GM19035 (cell line): ENCODE data around the gene NEIL3.
A peak's percentile ranks its signal among the peaks of the same experiment; 100 is the strongest.

ENCODE experiments used
- ATAC-seq: cut with Tn5 transposase; IDR thresholded peaks from one replicate; pipeline ENCODE4 v1.9.1; 2021; ENCODE audit not compliant: unreplicated experiment

The NEIL3 gene

DNA sequence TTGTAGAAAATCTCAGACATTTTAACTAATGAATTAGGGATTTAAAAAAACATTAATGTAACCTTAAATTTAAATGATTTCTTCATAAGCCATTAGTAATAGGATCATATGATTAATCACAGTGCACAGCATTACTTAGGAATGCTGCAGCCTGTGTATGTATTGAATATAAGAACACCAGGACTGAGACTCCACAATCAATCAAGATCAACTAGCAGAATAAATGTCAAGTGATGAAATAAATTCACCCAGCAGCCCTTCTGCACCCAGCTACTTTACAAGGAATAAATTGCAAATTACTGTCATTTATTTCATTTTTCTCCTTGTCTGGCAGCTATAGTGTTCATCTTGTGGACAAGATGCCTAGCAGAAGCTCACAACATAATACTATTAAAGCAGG lies 46.5 kb downstream of the NEIL3 start:
- ATAC-seq, result no peak

DNA sequence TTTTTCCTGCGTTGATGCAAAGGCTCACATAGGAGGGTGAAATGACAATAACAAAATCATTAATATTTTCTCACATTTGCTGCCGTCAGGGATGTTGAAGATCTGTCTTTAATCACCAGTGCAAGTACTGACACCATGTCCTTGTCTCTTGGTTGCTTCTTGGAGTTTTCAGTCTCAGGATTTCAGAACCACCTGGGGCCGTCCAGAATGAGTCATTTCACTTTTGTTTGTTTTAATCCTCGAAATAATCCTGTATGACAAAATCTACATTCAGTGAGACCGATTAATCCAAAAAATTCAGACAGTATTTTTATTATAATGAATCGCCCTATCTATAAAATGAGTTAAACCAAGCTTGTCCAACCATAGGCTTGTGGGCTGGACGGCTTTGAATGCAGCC lies 47.2 kb downstream of the NEIL3 start:
- no peak for ATAC-seq

GRCh38 chr4:177367336-177367735 lies 57.7 kb downstream of the NEIL3 start:
- no peak for ATAC-seq

- no peak for ATAC-seq
Observed at GRCh38 chr4:177369372-177369771, 59.7 kb downstream of the NEIL3 start.

GRCh38 chr4:177371461-177371860 lies 61.8 kb downstream of the NEIL3 start:
- no peak for ATAC-seq

DNA sequence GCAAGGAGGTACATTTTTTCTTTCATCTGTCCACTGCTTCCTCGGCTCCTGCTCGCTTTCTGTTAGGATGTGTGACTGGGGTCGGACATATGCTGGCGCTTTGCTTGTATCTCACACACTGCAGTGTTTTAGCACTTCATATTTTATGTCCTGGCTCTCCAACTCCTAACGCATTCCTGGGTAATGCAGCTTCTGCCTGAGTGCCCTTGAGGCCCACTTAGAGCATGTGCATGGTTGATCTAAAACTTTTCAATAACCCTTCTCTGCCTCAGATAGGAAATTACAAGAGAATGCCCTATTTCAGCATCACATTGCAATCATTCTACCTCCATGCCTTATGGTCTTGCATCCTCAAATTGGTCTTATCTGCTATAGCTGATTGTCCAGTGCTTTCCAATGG lies 65.3 kb downstream of the NEIL3 start:
- no peak for ATAC-seq

GRCh38 chr4:177375372-177375771 lies 65.7 kb downstream of the NEIL3 start:
- ATAC-seq, result no peak

DNA sequence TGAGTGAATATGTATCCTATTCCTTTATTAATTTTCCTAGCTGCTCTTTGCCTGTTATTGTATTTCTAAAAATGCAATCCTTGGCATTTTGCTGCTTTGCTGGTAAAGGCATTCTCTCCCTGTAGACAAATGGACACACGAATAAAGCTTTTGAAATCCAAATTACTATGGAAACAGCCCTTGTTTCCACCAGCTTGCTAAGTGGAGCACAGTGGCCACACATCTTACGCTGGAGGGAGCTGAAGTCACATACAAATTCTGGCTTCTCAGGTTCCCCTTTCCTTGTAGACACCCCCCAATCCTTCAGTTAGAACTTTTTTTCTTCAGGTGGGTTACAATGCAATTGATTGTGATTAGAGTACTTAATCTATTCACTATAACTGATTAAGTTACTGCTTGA lies 66.3 kb downstream of the NEIL3 start:
- no peak for ATAC-seq

GRCh38 chr4:177380730-177381287 lies 71.1 kb downstream of the NEIL3 start:
- no peak for ATAC-seq

DNA sequence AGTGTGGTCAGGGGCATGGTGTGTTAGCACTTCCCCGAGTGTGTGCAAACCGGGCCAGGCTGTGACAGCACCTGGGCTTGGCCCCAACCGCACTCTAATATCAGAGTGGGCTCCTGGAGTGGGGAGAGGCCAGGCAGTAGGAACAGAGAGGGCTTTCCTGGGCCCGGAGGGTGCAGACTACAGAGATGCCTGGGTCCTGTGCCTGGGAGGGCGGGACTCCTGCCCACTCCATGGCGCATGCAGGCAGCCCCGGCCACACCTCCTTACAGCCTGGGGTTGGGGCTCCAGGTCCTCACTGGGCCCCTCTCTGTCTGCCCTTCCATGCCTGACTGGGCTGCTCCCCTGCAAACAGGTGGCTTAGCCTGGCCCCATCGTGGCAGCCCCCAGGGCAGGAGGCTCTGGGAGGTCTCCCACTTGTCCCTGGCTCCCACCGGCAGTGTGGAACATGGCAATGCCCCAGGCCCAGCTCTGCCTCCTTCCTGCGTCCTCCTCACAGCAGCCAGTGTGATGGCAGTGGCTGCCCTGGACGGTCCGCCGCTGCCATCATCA lies 72.2 kb downstream of the NEIL3 start:
- ATAC-seq, result no peak

DNA sequence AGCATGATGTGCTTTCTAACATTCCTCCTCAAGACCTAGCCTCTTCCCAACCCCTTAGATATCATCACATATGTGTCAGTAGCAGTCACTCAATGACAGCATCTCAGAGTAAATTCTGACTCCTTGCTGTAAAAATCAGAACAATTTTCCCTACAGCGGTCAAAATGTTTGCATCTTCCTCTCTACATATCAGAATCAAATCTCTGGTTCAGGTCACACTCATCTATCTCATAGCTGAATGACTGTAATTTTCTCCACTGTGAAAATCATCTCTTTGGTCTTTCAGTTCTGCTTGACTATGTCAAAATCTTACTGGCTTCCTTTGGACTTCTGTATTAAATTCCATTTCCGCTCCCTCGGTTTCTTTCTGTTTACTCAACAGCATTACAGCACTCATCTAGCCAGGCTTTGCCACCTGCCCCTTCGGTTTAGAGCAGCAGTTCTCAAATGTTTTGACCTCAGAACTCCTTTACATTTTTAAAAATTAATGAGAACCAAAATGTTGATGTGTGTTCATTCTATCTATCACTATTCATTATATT lies 75.3 kb downstream of the NEIL3 start:
- ATAC-seq, result no peak

DNA sequence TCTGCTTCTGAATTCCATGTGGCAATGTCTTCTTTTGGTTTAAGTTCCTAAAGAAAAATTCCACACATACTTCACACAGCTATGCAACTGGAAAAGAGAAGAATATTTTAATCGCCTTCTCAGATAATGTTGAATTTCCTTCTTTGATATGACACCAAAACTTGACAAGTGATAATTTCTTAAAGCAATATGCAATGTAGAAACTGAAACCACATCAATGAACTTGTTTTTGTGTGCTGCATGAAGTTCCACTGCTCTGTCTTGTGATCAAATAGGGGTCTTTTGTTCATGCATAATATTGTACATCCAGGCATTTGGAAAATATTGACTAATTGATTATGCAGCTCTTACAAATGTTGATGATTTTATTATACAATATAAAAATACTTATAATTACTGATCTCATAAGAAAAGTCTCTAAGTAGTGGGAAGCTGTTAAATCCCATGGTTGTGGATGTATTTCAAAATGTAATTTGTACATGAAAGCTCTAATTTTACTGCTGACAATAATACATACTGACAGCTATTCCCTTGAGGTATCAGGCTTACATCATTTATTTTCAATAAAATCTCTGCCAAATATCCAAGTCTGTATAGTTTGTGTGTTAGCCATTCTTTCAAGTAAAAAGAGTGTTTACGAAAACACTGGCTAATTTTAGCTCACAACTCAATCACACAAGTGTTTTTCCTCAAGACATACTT lies 76.1 kb downstream of the NEIL3 start:
- ATAC-seq, result no peak

- ATAC-seq, result no peak
Observed at GRCh38 chr4:177386278-177386815, 76.7 kb downstream of the NEIL3 start.

GRCh38 chr4:177391287-177391686 lies 81.6 kb downstream of the NEIL3 start:
- no peak for ATAC-seq

DNA sequence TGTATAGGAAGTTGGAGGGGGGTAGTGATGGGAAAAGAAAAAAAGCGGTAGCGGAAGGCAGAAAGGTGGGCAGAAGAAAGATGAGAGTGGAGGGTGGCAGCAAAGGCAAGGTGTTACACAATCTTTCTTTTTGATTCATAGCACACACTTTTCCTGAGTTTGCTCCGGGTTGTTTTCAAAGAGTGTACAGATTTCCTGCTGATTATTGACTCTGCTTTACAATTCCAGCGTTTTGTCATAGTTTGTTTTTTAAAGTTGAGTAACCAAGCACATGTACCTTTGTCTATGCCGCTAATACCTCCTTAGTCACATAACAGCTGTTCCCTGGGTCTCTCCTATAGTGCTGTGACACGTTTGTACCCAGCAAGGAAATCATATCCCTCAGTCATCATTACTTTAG lies 82.3 kb downstream of the NEIL3 start:
- no peak for ATAC-seq

DNA sequence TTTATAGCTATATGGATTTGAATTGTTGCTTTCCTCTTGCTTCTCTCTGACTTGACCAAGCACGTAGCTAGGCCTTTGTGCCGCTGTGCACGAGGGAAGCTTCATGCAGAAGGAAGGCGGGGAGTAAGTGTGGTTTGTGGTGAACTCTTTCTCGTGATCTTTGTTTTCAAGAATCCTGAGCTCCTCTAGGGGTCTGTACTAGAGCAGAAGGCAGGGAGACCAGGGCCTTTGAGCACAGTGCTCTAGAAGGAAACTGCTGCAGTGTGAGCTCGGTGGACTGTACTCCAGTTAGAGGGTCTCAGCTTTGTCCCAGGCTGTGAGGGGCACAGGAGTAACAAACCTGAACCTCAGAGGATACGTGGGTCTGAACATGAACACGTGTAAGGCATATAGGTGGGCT lies 83.6 kb downstream of the NEIL3 start:
- ATAC-seq, result peak; percentile 53

DNA sequence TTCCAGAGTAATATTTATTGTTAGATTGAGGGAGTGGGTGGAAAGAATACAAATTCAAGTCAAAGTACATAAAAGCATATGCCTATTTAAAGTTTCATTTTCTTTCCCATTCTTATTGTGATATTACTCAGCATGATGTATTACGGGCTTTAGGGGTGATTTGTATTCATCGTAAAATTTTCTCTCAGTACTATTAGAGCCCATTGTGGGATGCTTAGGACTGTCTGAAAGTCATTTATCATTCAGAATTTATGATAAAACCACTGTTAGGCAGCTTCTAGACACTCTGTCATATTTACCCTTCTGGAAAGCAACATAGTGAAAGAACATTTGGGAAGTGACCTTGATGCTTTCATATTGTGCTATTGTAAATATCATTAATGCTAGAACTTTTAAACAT lies 86.7 kb downstream of the NEIL3 start:
- no peak for ATAC-seq

DNA sequence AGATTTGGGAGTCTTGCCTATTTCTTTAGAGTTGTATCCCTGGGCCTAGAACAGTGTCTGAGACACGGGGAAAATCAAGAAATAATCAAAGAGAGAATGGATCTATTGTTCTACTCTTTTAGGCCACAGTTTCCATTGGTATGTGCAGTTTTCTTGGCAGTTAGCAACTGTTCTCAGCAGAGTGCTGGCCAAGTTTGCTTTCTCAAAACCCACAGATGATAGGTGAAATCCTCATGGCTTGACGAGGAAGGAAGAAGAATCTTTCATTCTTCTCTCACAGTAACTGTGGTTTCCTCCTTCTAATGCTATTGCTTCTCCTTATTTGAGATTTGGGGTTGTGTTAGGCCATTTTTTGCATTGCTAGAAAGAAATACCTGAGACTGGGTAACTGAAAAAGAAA lies 90.4 kb downstream of the NEIL3 start:
- no peak for ATAC-seq

DNA sequence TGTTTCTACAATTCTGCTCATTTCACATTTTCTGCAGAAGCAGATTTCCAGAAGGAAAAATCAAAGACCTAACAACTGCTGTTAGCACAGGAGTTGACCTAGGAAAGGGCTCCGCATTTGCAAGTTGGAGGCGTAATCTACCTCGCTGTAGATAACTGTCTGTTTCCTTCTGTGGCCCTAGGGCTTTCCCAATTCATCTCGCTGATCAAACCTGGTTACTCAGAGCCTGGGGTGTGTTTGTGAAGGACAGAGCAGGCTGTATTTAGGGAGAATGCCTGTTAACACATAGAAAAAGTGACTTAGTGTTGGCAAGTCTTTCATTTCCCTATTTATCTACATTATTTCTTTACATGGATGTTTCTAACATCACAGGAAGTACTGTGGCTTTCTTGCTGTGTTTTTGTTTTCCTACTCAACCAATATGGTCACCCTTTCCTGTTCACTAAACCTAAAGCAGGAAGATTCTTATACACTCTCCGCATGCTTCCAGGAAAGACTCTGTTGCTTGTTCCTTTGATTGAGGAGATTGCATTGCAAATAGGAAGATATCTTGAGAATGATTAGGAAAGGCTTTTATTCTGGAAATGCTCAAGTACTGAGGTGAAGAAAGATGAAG lies 92.1 kb downstream of the NEIL3 start:
- no peak for ATAC-seq

GRCh38 chr4:177403746-177404145 lies 94.1 kb downstream of the NEIL3 start:
- ATAC-seq, result no peak

DNA sequence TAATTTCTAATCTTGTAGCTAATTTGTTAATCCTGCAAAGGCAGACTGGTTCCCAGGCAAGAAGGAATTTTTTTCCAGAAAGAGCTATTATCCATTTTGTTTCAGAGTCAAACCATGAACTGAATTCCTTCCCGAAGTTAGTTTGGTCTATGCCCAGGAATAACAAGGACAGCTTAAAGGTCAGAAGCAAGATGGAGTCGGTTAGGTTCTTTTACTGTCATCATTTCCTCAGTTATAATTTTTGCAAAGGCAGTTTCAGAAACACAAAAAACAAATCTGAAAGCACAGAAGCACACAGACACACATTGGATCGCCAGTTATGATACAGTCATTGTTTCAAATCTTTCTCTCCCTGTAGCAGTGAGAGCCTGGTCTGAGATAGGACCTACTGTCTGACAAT lies 94.7 kb downstream of the NEIL3 start:
- ATAC-seq, result no peak

DNA sequence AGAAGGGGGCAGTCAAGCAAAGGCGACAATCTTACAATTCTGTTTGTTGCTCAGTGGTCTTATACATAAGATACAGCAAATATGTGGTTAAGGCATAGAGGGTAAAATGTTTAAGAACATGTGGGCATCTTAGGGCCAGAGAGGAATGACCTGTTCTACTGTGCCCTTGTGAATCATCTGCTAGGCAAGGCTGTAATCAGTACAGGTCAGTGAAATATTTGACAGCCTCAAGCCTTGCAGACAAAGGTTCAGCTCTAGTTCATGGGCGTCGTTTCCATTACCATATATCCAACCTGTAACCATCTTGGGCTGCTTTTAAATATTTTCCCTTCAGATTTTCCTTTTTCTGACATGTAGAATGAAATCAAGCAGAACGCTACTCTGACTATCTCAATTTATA lies 95.3 kb downstream of the NEIL3 start:
- no peak for ATAC-seq
